ENCODE data around the gene KCNC1.

The KCNC1 gene

GRCh38 chr11:17738151-17738973 lies 3.8 kb downstream of the KCNC1 start:
- DNase-seq, result no peak

GRCh38 chr11:17739945-17740338 lies 5.4 kb downstream of the KCNC1 start:
- DNase-seq, result no peak

GRCh38 chr11:17740649-17741235 lies 6.2 kb downstream of the KCNC1 start:
- no peak for DNase-seq

- DNase-seq, result no peak
These were observed 6.9 kb downstream of the KCNC1 start for GRCh38 chr11:17741487-17741886.

GRCh38 chr11:17742019-17742418 lies 7.4 kb downstream of the KCNC1 start:
- no peak for DNase-seq

- no peak for DNase-seq
These were observed 8.6 kb downstream of the KCNC1 start for GRCh38 chr11:17743026-17743807.

GRCh38 chr11:17743808-17744119 lies 9.2 kb downstream of the KCNC1 start:
- no peak for DNase-seq

GRCh38 chr11:17744151-17744940 lies 9.8 kb downstream of the KCNC1 start:
- no peak for DNase-seq

- DNase-seq, result no peak
These were observed 10.6 kb downstream of the KCNC1 start for GRCh38 chr11:17745023-17745772.

- no peak for DNase-seq
These were observed 11.5 kb downstream of the KCNC1 start for GRCh38 chr11:17746096-17746495.

- no peak for DNase-seq
These were observed 12.8 kb downstream of the KCNC1 start for GRCh38 chr11:17747131-17747955.

GRCh38 chr11:17748044-17748443 lies 13.5 kb downstream of the KCNC1 start:
- no peak for DNase-seq

GRCh38 chr11:17748761-17749721 lies 14.5 kb downstream of the KCNC1 start:
- DNase-seq, result no peak

- DNase-seq, result no peak
These were observed 15.6 kb downstream of the KCNC1 start for GRCh38 chr11:17750013-17750800.

- DNase-seq, result no peak
These were observed 16.2 kb downstream of the KCNC1 start for GRCh38 chr11:17750801-17751165.

GRCh38 chr11:17751558-17751957 lies 17.0 kb downstream of the KCNC1 start:
- no peak for DNase-seq

GRCh38 chr11:17752144-17752543 lies 17.6 kb downstream of the KCNC1 start:
- no peak for DNase-seq

GRCh38 chr11:17753153-17753552 lies 18.6 kb downstream of the KCNC1 start:
- DNase-seq, result no peak

- no peak for DNase-seq
These were observed 19.1 kb downstream of the KCNC1 start for GRCh38 chr11:17753641-17754040.

Measured in NCI-H187 (cell line).